ENCODE measurements around the gene MTMR11.
"Not testable (repeated sequence)": the region's sequence is repeated elsewhere in the genome, so short reads cannot be mapped to it uniquely, and the experiment has no call there.

MTMR11 gene

DNA sequence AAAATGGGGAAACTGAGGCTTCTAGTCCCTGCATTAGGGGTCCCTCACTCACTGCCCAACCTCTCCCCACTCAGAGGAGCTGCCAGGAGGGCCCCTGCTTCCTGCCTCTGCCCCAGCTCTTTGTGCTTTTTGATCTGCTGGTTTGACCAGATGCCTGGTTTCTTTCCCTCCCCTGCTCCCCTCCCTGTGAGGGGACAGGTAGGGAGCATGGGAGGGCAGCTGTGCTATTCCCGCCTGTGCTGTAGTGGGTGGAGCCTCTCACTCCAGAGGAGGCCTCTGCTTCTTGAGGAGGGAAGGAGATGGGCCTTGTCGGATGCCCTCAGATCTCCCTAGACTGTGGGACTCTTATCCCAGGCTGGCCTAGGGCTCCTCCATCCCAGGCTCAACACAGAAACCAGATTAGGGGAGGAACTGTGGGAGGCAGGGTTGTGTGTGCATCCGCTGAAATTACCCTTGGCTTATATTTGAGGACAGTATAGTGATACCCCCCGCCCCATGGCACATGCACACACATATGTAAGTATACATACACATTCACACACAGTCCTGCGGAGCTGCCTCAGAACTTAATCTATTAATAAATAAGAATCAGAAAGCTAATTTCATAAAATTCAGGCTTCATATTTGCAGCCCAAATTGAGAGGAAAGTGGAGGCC, 32.7 kb downstream of the MTMR11 start:
- in situ Hi-C loops (cut with MboI; ENCODE audit: low sequenced_read_pairs), result loop anchor here (10.0 kb wide), 1 partner anchor 291 kb away; no protein-coding TSS in a partner anchor

DNA sequence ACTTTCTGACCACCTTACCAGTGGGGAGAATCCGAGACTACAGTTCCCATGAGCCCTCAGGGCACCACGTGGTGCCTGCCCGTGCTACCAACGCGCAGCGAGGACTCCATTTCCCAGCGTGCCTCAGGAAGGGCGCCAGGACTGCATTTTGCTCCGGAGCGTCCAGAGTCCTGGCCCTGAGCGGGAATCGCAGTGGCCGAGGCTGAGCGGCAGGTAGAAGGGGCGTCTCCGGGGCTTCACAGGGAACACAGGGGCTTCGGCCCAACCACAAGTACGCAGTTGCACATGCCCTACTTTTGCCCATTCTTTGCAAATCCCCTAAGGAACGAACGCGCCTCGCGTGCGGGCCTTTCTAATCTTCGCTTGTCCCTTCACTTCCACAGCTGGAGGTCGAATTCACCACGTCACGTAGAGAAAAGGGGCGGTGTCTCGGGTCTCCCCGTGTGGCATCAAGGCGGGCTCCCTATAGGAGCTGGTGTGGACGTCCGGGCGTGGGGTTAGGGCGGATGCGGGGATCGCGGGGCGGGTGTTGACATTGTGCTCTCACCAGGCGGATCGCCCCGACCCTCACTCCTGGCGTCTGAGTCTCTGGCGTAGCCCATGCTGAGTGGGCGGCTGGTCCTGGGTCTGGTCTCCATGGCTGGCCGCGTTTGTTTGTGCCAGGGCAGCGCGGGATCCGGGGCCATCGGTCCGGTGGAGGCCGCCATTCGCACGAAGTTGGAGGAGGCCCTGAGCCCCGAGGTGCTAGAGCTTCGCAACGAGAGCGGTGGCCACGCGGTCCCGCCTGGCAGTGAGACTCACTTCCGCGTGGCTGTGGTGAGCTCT, 37.0 kb downstream of the MTMR11 start, which contains the start of gene BOLA1:
Gene BOLA1 (plus strand): TSS at position 109 of the 825 bp plus-strand sequence. CDS start 492 bp downstream, at position 601.
- in situ Hi-C loops (cut with MboI; ENCODE audit: low sequenced_read_pairs), result loop anchor here (10.0 kb wide), 1 partner anchor 295 kb away; no protein-coding TSS in a partner anchor

DNA sequence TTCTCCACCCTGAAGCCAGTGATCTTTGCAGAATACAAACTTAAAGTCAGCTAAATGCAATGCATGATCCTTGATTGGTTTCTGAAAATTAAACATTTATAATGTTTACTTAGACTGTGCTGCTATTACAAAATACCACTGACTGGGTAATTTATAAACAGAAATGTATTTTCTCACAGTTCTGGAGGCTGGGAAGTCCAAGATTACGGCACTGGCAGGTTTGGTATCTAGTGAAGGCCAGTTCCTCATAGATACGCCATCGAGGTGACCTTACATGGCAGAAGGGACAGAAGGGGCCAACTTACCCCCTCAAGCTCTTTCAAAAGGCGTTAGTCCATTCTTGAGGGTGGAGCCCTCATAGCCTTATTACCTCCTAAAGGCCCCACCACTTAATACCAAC, 40.1 kb downstream of the MTMR11 start:
- in situ Hi-C loops (cut with MboI; ENCODE audit: low sequenced_read_pairs), result no loop called here

DNA sequence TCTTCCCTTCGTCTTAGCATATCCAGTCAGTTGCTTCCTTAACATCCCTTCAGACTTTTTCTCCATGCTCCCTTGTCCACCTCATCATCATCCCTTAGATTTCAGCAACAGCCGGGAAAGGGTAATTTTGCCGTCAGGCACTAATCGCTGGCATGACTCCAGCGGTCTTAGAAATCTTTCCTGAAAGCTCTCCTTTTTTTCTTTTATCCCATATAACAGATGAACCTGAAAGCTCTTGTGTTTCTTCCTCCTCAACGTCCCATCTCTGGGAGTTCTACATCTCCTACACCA, 47.7 kb downstream of the MTMR11 start:
- in situ Hi-C loops (cut with MboI; ENCODE audit: low sequenced_read_pairs), result no loop called here

DNA sequence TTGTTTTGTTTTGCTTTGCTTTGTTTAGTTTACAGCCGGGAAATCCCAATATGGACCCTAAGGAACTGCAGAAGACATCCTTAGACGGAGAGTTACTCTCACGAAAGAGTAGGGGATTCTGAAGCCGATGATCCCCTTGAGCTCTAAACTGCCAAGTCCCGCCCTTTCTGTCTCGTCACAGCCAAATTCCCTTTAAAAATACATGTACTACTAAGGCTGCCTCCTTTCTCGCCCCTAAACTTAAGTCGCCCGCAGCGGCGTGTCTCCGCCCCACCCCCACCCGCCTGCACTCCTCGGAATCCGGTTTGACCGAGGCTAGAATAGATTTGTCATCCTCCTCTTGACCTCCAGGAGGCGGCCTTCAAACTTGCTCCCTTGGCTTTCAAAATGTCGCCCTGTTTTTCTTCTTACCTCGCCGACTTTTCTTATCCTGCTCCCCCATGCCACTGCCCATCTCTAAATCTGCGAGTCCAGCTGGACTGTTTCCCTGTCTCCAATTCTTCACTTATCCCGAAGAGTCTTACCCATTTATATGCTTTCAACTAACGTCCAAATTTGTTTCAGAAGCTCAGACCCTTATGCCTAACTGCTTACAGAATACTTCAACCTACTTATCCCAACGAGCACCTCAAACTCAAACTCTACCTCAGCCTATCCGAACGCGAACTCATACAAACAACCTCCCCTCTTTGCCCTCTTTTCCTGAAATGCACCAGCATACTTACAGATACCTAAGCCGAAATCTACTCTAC, 48.3 kb downstream of the MTMR11 start:
- in situ Hi-C loops (cut with MboI; ENCODE audit: low sequenced_read_pairs), result no loop called here

DNA sequence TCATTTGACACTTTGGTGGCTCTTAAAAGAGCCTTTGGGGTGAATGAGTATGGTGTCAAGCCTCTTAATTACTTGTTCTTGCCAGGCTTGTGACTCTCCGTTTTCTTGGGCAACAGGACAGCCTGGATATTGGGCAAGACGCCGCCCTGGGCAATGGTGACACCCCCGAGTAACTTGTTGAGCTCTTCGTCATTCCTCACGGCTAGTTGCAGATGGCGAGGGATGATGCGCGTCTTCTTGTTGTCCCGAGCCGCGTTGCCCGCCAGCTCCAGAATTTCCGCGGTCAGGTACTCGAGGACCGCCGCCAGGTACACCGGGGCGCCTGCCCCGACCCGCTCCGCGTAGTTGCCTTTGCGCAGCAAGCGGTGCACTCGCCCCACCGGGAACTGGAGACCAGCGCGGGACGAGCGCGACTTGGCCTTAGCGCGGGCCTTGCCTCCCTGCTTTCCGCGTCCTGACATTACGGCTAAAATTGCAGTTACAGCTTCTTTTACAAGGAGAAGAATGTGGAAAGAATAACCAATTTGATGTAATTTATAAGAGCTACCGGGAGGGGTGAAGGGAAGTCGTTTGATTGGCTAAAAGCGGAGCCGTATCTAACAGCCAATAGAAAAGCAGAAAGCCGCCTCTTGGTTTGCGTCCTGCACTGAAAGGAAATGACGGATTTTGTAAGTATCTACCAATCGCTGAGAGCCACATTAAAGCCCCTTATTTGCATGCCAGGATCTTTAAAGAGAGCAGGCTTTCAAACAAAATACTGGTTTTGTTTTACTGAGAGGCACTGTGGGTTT, 49.0 kb downstream of the MTMR11 start:
- in situ Hi-C loops (cut with MboI; ENCODE audit: low sequenced_read_pairs), result no loop called here

DNA sequence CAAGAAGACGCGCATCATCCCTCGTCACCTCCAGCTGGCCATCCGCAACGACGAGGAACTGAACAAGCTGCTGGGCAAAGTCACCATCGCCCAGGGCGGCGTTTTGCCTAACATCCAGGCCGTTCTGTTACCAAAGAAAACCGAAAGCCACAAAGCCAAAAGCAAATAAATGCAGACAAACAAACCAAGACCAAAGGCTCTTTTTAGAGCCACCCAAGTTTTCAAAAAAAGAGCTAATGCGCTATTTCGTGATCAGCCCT, 49.6 kb downstream of the MTMR11 start:
- in situ Hi-C loops (cut with MboI; ENCODE audit: low sequenced_read_pairs), result not testable (repeated sequence)

DNA sequence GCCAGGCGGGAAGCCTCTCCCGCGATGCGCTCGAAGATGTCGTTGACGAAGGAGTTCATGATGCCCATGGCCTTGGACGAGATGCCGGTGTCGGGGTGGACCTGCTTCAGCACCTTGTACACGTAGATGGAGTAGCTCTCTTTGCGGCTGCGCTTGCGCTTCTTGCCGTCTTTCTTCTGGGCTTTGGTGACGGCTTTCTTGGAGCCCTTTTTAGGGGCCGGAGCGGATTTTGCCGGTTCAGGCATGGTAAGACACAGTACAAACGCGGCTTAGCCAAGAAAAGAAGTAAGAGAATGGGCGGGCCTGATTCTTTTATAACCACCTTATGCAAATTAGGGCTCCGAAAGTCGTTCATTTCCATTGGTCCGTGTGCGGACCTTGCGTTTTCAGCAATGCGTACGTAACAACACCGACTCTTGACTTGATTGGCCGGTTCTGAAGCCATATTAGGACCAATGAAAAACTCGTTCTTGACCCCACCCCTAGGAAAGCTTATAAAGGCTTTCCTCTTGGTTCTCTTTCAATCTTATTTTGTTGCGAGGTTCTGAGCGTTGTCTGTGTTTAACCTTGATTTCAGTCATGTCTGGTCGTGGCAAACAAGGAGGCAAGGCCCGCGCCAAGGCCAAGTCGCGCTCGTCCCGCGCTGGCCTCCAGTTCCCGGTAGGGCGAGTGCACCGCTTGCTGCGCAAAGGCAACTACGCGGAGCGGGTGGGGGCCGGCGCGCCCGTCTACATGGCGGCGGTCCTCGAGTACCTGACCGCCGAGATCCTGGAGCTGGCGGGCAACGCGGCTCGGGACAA, 50.1 kb downstream of the MTMR11 start:
- in situ Hi-C loops (cut with MboI; ENCODE audit: low sequenced_read_pairs), result no loop called here

DNA sequence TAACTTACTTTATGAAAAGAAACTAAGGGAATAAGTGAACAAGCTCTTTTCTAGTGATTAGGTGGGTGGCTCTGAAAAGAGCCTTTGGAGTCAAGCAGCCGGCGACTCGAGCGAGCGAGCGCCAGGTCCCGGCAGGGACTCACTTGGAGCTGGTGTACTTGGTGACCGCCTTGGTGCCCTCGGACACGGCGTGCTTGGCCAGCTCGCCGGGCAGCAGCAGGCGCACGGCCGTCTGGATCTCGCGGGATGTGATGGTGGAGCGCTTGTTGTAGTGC, 50.6 kb downstream of the MTMR11 start:
- in situ Hi-C loops (cut with MboI; ENCODE audit: low sequenced_read_pairs), result not testable (repeated sequence)

DNA sequence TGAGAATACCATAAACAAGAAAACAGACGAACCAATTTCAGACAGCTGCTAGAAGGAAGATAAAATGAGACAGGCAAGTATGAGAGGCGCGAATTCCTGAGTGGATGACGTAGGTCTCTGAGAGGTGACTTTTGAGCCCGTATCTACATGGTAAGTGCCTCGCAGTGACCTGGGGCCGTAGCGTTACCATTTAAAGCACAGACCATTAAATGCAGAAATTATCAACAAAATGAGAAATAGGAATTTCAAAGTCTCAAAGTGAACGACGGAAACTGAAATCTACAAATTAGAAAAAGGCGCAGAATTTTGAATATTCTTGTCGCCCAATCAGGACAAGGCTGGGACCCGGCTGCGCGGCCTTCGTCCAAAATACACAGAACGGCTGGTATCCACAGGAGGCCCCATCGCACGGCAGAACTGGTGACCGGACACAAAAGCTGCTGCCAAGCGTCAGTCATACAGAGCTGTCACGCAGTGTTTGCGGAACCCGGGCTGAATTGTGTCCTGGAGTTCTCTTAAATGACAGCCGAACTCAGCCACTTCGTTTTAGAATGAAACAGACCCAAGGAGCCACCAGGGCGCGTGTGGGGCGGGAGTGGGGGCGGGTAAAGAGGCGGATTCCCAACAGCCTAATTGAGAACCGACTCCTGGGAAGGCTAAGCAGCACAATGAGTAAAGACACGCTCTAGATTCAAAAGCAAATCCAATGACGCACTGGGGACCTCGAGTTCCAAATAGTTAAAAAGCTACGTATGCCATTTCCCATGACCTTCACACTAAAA, 51.1 kb downstream of the MTMR11 start:
- in situ Hi-C loops (cut with MboI; ENCODE audit: low sequenced_read_pairs), result no loop called here

DNA sequence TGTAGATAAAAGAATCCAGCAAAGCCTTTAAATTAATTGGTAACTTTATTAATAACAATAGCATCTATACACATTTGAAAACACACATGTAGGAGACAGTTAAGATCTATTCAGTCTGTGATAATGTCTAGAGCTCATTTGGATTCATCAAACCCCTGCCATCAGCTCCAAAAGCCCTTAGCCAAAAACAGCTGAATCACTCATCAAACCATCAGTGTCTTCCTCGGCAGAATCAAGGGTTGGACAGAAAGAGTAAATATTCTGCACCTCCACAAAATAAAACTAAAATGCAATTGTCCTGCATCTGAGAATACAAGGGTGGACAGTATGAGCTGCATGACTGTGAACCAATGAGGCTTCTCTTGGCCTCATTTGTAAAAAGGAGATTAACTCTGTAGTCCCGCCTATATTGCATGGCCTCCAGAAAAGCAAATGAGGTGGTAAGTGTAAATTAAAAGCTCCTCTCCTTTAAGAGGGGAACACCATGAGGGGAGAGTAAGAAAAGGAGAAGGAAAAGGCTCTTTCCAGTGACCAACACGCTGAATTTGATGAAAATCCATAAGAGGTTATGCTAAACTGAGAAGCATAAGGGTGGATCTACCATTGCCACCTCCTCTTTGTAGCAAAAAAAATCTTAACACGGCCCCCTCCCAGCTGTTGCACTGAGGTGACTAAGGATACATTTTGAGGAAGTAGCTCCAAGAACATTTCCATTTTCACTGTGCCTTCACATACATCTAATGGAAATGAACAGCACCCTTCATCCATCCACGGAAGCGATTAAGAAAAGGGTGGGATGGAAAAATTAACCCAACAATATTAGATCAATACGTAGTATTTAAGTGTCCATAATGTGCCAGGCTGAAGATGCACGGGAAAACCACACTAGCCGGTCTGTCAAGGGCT, 52.0 kb downstream of the MTMR11 start:
- in situ Hi-C loops (cut with MboI; ENCODE audit: low sequenced_read_pairs), result no loop called here

DNA sequence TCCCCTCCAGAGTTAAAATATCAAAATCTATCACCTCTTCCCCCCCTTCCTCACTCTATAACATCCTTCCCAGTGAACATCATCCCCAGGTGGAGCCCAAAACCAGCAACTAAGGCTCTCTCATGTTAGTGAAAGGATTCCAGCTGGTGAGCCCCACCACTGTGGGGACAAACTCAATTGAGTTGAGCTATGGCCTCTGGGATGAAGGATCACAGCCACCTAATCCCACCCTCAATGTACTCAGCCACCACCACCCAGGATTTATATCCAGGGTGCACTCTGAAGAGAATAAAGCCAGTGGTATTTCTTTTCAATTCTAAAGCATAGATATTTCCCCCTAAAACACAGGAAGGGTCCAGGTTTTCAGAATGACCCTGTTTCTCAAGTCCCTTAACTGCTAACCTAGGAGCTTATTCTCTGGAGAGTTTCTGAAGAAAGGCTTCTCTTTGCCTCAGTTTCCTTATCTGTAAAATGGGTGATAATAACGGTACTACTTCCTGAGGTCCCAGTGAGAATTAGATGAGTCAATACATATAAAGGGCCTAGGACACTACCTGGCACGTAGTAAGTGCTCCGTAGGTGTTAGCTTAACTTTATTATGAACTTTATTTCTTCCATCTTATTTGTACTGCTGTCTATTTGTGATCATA, 53.0 kb downstream of the MTMR11 start:
- in situ Hi-C loops (cut with MboI; ENCODE audit: low sequenced_read_pairs), result no loop called here

DNA sequence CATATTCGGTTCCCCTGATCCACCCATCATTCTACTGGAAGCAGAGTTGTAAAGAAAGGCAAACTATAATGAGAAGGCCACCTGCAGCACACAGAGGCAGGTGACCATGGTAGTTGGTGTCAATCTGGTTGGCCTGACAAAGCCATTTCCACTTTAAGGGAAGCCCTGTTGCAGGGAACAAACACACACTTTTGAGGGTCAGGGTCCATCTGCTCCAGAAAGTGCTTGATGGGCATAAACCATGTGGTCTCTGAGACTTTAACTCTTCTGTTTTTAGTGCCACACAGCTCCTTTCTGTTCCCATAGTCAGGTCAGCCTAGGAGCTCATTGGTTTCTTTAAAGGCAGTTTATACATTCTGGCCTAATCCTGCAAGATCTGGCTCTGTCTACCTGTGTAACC, 54.8 kb downstream of the MTMR11 start:
- in situ Hi-C loops (cut with MboI; ENCODE audit: low sequenced_read_pairs), result no loop called here

DNA sequence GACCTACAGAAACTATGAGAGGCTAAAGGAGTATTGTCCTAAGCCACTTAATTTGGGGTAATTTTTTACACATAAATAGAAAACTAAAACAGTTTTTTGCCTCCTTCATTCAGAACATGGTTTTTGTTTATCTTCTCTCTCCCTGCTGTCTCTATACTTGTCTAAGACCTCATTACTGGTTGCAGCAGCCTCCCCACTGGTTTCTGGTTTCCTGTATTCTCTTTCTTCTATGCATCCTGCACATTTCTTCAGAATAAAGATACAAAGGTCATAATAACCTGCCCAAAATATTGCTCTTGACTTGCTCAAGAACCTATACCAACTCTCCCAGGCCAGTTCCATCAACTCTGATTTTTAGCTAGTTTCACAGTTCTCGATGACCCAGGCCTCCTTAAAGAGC, 57.1 kb downstream of the MTMR11 start:
- in situ Hi-C loops (cut with MboI; ENCODE audit: low sequenced_read_pairs), result no loop called here

Measured in HL-60/S4 treated with retinoic acid at 250 ng/mL for 4 days and 3 days (cell line).